GM12865 (cell line): ENCODE measurements around the gene STRADA.

Source experiments
- DNase-seq: peaks from one replicate; pipeline ENCODE4 v3.0.0; 2010; ENCODE audit warnings: low read depth
- H3K4me3 ChIP-seq: 2 replicates; pipeline ENCODE4 v1.5.1; 2011; ENCODE audit warnings: mild to moderate bottlenecking, low read depth, low read length, control low read depth
- CTCF ChIP-seq: IDR thresholded peaks from 2 replicates; pipeline ENCODE4 v1.5.1; 2011; ENCODE audit warnings: low read length, control low read depth, low read depth, inconsistent platforms; ENCODE audit not compliant: insufficient read depth; ENCODE audit errors: missing control alignments

STRADA gene

GRCh38 chr17:63758428-63758827, 16.8 kb upstream of the STRADA start:
- TF ChIP-seq CTCF, result no peak
- DNase-seq, result no peak
- H3K4me3 ChIP-seq, result no peak overlapping the region

DNA sequence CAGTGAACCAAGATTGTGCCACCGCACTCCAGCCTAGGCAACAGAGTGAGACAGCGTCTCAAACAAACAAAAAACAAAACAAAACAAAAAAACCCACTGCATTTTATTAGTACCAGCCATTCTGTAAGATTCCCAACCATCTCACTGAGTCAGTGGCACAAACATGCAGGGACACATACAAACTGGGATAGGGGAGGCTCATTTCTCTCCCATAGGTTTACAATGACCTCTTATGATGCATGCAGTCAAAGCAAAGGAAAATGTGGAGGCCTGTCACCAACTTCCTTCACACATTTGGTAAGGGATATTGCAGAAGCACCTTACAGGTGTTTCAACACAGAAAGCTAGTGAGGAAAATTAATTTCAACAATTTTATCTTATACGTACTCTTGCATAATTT, 12.4 kb upstream of the STRADA start:
- no peak for DNase-seq
- no peak overlapping the region for H3K4me3 ChIP-seq
- TF ChIP-seq CTCF, result no peak

DNA sequence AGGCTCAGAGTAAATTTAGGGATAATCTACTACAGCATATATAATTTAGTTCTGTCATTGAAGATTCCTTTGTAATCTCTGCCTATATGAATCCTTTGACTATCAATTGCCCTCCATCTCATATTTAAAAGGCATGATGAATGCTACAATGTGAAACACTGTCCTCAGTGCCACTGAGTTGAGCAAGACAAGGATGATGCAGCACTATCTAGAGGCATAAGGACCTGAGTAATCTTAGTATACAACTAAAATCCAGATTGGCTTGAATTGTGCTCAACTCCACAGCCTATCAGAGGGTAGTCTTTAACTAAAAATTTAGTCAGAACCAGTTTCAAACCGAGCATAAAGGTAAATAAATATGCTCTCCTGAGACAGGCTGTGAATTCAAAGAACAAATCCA, 11.6 kb upstream of the STRADA start:
- no peak overlapping the region for H3K4me3 ChIP-seq
- TF ChIP-seq CTCF, result no peak
- no peak for DNase-seq

DNA sequence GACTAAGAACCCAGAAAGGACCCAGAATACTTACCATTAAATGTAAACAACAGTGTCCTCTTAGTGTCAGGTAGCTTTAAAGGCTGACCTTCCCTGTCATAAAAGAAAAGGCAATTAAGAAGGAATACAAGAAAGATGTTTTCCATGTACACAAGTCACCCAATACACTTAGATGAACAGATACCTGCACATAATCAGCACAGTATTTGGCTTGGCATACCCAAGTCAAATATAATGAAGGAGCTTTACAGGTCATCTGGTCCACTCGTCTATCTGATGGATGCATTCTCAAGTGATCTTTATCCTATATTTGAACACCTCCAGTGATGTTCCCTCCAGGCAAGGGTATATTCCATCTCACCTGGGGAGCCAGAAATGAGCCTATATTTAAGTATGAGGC, 11.1 kb upstream of the STRADA start:
- no peak for DNase-seq
- no peak for TF ChIP-seq CTCF

DNA sequence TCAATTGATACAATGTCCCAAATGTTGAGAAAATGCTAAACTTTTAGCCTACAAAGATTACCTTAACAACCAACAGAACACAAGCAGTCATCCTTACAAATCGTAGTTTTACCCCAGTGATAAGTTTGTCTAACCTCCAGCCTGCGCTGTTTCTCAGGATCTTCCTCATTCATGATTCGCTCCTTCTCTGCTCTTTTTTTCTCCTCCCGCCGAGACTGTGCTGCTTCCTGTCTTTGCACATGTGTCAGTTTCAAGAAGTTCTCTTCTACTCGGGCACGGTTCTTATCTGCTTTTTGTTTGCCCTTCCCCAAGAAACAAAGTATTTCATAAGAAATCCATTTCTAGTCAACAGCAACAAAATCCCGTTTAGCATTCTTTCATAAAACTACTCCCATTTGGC, 10.2 kb upstream of the STRADA start:
- no peak for DNase-seq
- no peak overlapping the region for H3K4me3 ChIP-seq
- TF ChIP-seq CTCF, result no peak

More for the DNA sequence above, 11.1 kb upstream of the STRADA start:
- H3K4me3 ChIP-seq, result no peak overlapping the region

- TF ChIP-seq CTCF, result no peak
- no peak for DNase-seq
- H3K4me3 ChIP-seq, result peak overlapping the region; percentile 95
These were observed 524 bp downstream of the STRADA start for GRCh38 chr17:63741143-63741407.

DNA sequence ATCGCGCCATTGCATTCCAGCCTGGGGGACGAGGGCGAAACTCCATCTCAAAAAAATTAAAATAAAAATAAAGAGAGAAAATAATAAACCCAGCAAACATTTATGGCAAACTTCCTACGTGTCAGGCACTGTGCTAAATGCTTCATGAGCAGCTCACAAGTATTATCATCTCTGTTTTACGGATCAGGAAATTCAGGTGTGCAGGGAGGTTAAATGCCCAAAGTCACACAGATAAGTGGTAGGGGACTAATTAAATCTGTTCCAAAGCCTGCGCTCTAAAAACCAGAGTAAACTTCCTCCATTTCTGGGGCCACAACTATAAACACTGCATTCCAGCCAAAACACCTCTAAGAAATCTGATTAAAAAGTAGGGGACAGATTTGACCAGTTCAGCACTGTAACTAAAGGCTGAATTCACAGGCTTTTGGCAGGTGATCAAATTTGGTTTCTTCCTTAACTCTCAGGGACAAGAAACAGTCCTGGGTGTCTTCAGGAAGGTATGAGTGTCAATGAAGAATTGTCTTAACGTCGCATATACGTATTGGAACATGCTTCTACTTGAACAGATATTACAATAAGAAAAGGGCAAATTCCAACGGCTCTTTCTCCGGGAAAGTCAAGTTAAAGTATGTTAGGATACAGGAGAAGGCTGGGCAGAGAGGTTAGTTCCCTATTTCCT, 996 bp downstream of the STRADA start:
- H3K4me3 ChIP-seq, result peak overlapping the region; percentile 95
- DNase-seq, result peak; percentile 5

More for the DNA sequence above, 996 bp downstream of the STRADA start:
- TF ChIP-seq CTCF, result no peak
